GM12892 (cell line): ENCODE data around the gene CDKL2.

Source experiments
- POLR2A ChIP-seq: IDR thresholded peaks from 2 replicates; pipeline ENCODE4 v1.6.1; 2011; ENCODE audit warnings: low read depth, low read length, control low read depth
- POLR2AphosphoS5 ChIP-seq: IDR thresholded peaks from 2 replicates; pipeline ENCODE4 v1.6.1; 2011; ENCODE audit warnings: low read depth, low read length, control low read depth

- TF ChIP-seq POLR2A: no peak
- TF ChIP-seq POLR2AphosphoS5: no peak
These were observed at the start of gene CDKL2 for GRCh38 chr4:75630174-75630936.
